HEK293 (cell line): ENCODE measurements around the gene ZW10.
A peak's percentile ranks its signal among the peaks of the same experiment; 100 is the strongest.

Source experiments
- CTCF ChIA-PET: fragments of 350-600 bp; formaldehyde crosslinking; extraction: SDS; loops from one replicate; lab custom pipeline; 2021; ENCODE audit warnings: antibody characterized with exemption; lab: Yijun Ruan, JAX
- POLR2A ChIA-PET: fragments of 300-600 bp; formaldehyde crosslinking; extraction: SDS; loops from one replicate; lab custom pipeline; 2020; ENCODE audit warnings: antibody characterized with exemption, inconsistent platforms; lab: Yijun Ruan, JAX
- H3K27ac ChIP-seq: fragments of 200-500 bp; sonication (Bioruptor generic); 2 replicates; pipeline ENCODE4 v1.5.1; 2014; ENCODE audit warnings: low read depth, low read length, control low read depth, inconsistent platforms; ENCODE audit errors: extremely low read depth
- H3K36me3 ChIP-seq, 2 experiments: fragments of 200-500 bp in 1 of 2; sonication (Bioruptor generic) in 1 of 2; 1 replicate in 1 of 2; 2 replicates in 1 of 2; pipeline ENCODE4 v1.5.1; 2014 to 2017; ENCODE audit warnings: inconsistent platforms in 2 of 2, low read length in 2 of 2; ENCODE audit not compliant: control insufficient read depth in 2 of 2, insufficient read depth in 1 of 2
- H3K4me1 ChIP-seq: fragments of 200-500 bp; sonication (Bioruptor generic); 2 replicates; pipeline ENCODE4 v1.5.1; 2014; ENCODE audit warnings: mild to moderate bottlenecking, low read length, inconsistent platforms; ENCODE audit not compliant: control insufficient read depth, insufficient read depth
- H3K4me3 ChIP-seq: 2 replicates; pipeline ENCODE4 v1.5.1; 2011; ENCODE audit warnings: low read depth, mild to moderate bottlenecking, control low read depth, low read length, moderate library complexity
- H3K9me3 ChIP-seq: fragments of 200-500 bp; sonication (Bioruptor generic); 2 replicates; pipeline ENCODE4 v1.5.1; 2014; ENCODE audit warnings: low read depth, low read length, inconsistent platforms; ENCODE audit not compliant: control insufficient read depth, insufficient read depth
- GLI2 ChIP-seq: fragments of 450-650 bp; formaldehyde crosslinking; IDR thresholded peaks from 2 replicates; pipeline ENCODE4; 2017; ENCODE audit warnings: missing biosample characterization, missing genetic modification characterization, low read depth, borderline replicate concordance
- MZF1 ChIP-seq: fragments of 450-650 bp; formaldehyde crosslinking; IDR thresholded peaks from 2 replicates; pipeline ENCODE4 v1.5.1; 2017; ENCODE audit warnings: missing biosample characterization, missing genetic modification characterization, borderline replicate concordance
- PRDM6 ChIP-seq: fragments of 450-650 bp; formaldehyde crosslinking; IDR thresholded peaks from 2 replicates; pipeline ENCODE4 v1.5.1; 2017; ENCODE audit warnings: missing biosample characterization, missing genetic modification characterization
- RBAK ChIP-seq: fragments of 450-650 bp; formaldehyde crosslinking; IDR thresholded peaks from 2 replicates; pipeline ENCODE4 v1.5.1; 2016; ENCODE audit warnings: missing biosample characterization, missing genetic modification characterization
- TRIM28 ChIP-seq: IDR thresholded peaks from 2 replicates; pipeline ENCODE4 v1.6.1; 2011; ENCODE audit warnings: low read length, control low read depth, borderline replicate concordance
- ZBTB48 ChIP-seq: fragments of 450-650 bp; formaldehyde crosslinking; IDR thresholded peaks from 2 replicates; pipeline ENCODE4 v1.5.1; 2016; ENCODE audit warnings: missing biosample characterization, missing genetic modification characterization
- ZNF146 ChIP-seq: fragments of 450-650 bp; formaldehyde crosslinking; IDR thresholded peaks from 2 replicates; pipeline ENCODE4 v1.5.1; 2016; ENCODE audit warnings: missing biosample characterization, missing genetic modification characterization
- ZNF202 ChIP-seq: fragments of 450-650 bp; formaldehyde crosslinking; IDR thresholded peaks from 2 replicates; pipeline ENCODE4 v1.5.1; 2016; ENCODE audit warnings: missing biosample characterization, missing genetic modification characterization, borderline replicate concordance
- ZNF248 ChIP-seq: fragments of 450-650 bp; formaldehyde crosslinking; IDR thresholded peaks from 2 replicates; pipeline ENCODE4 v1.5.1; 2017; ENCODE audit warnings: missing biosample characterization, missing genetic modification characterization
- ZNF292 ChIP-seq: fragments of 450-650 bp; formaldehyde crosslinking; IDR thresholded peaks from 2 replicates; pipeline ENCODE4 v1.5.1; 2016; ENCODE audit warnings: low read depth, missing biosample characterization, missing genetic modification characterization, borderline replicate concordance
- ZNF416 ChIP-seq: fragments of 450-650 bp; formaldehyde crosslinking; IDR thresholded peaks from 2 replicates; pipeline ENCODE4 v1.5.1; 2016; ENCODE audit warnings: missing biosample characterization, missing genetic modification characterization
- ZNF426 ChIP-seq: fragments of 450-650 bp; formaldehyde crosslinking; IDR thresholded peaks from 2 replicates; pipeline ENCODE4 v1.5.1; 2017; ENCODE audit warnings: missing biosample characterization, missing genetic modification characterization, mild to moderate bottlenecking, inconsistent platforms, moderate library complexity
- ZNF48 ChIP-seq: fragments of 450-650 bp; formaldehyde crosslinking; IDR thresholded peaks from 2 replicates; pipeline ENCODE4 v1.5.1; 2016; ENCODE audit warnings: missing biosample characterization, missing genetic modification characterization
- ZNF488 ChIP-seq: fragments of 450-650 bp; formaldehyde crosslinking; IDR thresholded peaks from 2 replicates; pipeline ENCODE4 v1.5.1; 2016; ENCODE audit warnings: missing biosample characterization, missing genetic modification characterization
- ZNF518A ChIP-seq: fragments of 450-650 bp; formaldehyde crosslinking; conservative IDR thresholded peaks from 2 replicates; pipeline ENCODE4 v1.5.1; 2016; ENCODE audit warnings: low read depth, missing biosample characterization, missing genetic modification characterization
- ZNF560 ChIP-seq: fragments of 450-650 bp; formaldehyde crosslinking; IDR thresholded peaks from 2 replicates; pipeline ENCODE4 v1.5.1; 2017; ENCODE audit warnings: missing biosample characterization, missing genetic modification characterization, borderline replicate concordance
- ZNF654 ChIP-seq: fragments of 450-650 bp; formaldehyde crosslinking; IDR thresholded peaks from 2 replicates; pipeline ENCODE4 v1.5.1; 2016; ENCODE audit warnings: low read depth, missing biosample characterization, missing genetic modification characterization
- ZNF664 ChIP-seq: fragments of 450-650 bp; formaldehyde crosslinking; IDR thresholded peaks from 2 replicates; pipeline ENCODE4 v1.5.1; 2016; ENCODE audit warnings: missing biosample characterization, missing genetic modification characterization
- ZNF791 ChIP-seq: fragments of 450-650 bp; formaldehyde crosslinking; IDR thresholded peaks from 2 replicates; pipeline ENCODE4 v1.5.1; 2016; ENCODE audit warnings: missing biosample characterization, missing genetic modification characterization
- TF ChIP-seq, protein P1 (sequence below): fragments of 450-650 bp; formaldehyde crosslinking; IDR thresholded peaks from 2 replicates; pipeline ENCODE4 v1.5.1; 2016; ENCODE audit warnings: missing biosample characterization, missing genetic modification characterization
- TF ChIP-seq, protein P2 (sequence below): fragments of 450-650 bp; formaldehyde crosslinking; IDR thresholded peaks from 2 replicates; pipeline ENCODE4 v1.5.1; 2017; ENCODE audit warnings: missing biosample characterization, missing genetic modification characterization

ZW10 gene

DNA sequence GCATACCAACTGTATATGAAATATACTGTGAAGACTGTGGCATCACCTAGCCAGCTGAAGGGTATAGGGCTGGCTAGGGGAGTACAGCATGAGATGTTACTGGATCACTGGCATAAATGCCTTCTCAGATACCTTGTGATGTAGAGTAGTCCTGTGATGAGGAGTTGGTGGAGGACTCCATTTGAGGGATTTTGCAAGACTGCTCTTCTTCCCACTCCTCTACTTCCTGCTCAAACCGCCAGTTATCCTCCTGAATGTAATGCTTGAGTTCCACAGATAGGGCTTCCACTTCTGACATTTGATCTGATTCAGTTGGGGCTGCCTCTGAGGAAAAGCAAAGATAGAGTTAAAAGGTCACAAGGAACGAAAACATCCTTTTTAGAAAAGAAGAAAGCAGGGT lies 35.4 kb upstream of the ZW10 start (continued):
- no peak for TF ChIP-seq ZNF518A (tag by site-specific recombination)
- TF ChIP-seq ZNF416 (tag by site-specific recombination), result no peak
- TF ChIP-seq, protein P1, sequence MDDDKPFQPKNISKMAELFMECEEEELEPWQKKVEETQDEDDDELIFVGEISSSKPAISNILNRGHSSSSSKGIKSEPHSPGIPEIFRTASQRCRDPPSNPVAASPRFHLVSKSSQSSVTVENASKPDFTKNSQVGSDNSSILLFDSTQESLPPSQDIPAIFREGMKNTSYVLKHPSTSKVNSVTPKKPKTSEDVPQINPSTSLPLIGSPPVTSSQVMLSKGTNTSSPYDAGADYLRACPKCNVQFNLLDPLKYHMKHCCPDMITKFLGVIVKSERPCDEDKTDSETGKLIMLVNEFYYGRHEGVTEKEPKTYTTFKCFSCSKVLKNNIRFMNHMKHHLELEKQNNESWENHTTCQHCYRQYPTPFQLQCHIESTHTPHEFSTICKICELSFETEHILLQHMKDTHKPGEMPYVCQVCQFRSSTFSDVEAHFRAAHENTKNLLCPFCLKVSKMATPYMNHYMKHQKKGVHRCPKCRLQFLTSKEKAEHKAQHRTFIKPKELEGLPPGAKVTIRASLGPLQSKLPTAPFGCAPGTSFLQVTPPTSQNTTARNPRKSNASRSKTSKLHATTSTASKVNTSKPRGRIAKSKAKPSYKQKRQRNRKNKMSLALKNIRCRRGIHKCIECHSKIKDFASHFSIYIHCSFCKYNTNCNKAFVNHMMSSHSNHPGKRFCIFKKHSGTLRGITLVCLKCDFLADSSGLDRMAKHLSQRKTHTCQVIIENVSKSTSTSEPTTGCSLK (tag by site-specific recombination), result no peak
- TF ChIP-seq RBAK (tag by site-specific recombination), result no peak

DNA sequence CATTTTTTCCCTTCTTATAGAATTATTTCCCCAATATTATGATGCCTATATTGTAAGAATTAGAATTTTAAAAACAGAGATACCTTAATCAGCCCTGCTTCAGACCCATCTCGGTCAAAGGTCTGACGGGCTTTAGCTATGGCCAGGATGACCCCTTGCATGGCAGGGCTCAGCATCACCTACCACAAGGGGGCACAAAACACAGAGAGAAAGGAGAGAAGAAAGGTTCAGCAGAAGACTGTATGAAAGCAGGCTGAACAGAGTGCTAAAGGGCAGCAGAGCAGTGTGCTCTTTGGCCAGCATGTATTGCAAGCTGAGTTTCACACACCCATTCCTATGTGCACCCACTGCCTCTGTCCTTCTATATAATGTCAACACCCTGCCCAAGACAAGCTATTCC lies 32.9 kb upstream of the ZW10 start:
- H3K4me1 ChIP-seq, result no peaks in the 10 kb centered on the region
- no peak overlapping the region for H3K27ac ChIP-seq
- peaks cover 7 to 92% of the 10 kb centered on the region in 2 experiments; a peak in 2 of 3 replicates for H3K36me3 ChIP-seq
- POLR2A ChIA-PET, result interaction anchor here (0.7 to 1.0 kb wide), 2 partner anchors 68 to 253 kb away, joined by 3 read pairs; partner anchors contain the start of gene ZBTB16
- TF ChIP-seq ZBTB48 (0 out of 2 replicates have a peak, but pooled peaks have one; percentile 31), ZNF146 (no peak), TRIM28 (no peak), ZNF654 (tag by site-specific recombination) (peak; percentile 24), ZNF488 (tag by site-specific recombination) (no peak), GLI2 (no peak)
- TF ChIP-seq, protein P2, sequence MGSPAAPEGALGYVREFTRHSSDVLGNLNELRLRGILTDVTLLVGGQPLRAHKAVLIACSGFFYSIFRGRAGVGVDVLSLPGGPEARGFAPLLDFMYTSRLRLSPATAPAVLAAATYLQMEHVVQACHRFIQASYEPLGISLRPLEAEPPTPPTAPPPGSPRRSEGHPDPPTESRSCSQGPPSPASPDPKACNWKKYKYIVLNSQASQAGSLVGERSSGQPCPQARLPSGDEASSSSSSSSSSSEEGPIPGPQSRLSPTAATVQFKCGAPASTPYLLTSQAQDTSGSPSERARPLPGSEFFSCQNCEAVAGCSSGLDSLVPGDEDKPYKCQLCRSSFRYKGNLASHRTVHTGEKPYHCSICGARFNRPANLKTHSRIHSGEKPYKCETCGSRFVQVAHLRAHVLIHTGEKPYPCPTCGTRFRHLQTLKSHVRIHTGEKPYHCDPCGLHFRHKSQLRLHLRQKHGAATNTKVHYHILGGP (tag by site-specific recombination), result no peak
- CTCF ChIA-PET, result interaction anchor here (0.6 to 7.6 kb wide), 24 partner anchors 10 to 957 kb away, joined by 3 to 72 read pairs (median 5); partner anchors contain the start of gene CLDN25
- H3K9me3 ChIP-seq, result no peaks in the 10 kb centered on the region
- no peak overlapping the region for H3K4me3 ChIP-seq

DNA sequence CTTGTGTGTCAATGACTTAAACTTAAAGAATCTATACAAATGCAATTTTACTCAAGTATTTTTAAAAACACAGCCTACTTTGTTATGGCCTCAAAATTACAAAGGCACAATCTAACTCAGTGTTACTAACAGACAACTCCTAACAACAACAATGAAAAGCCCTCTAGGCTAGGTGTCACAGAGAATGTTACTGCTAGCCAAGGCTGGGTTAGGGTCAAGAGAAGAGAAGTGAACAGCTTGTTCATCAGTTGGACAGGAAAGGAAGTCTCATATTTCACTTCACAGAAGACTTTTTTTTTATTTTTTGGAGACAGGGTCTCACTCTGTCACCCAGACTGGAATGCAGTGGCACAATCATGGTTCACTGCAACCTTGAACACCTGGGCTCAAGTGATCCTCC lies 32.1 kb upstream of the ZW10 start:
- Histone ChIP-seq H3K4me3 (no peak overlapping the region), H3K4me1 (no peaks in the 10 kb centered on the region), H3K36me3 (peaks cover 8 to 92% of the 10 kb centered on the region in 2 experiments; a peak in 2 of 3 replicates), H3K27ac (no peak overlapping the region), H3K9me3 (no peaks in the 10 kb centered on the region)
- CTCF ChIA-PET, result interaction anchor here (0.6 to 7.6 kb wide), 10 partner anchors 9 to 1411 kb away, joined by 3 to 72 read pairs (median 6); no protein-coding TSS in a partner anchor
- POLR2A ChIA-PET, result no interaction called here
- TF ChIP-seq MZF1 (tag by site-specific recombination) (no peak), PRDM6 (no peak), ZNF248 (no peak), ZNF292 (no peak), ZNF426 (tag by site-specific recombination) (no peak), ZNF664 (tag by site-specific recombination) (no peak), ZNF48 (tag by site-specific recombination) (no peak), ZNF202 (no peak), ZNF791 (no peak), ZNF560 (no peak)
